HCT116 (cell line): ENCODE data around the gene CDC37L1. TPM values are rescaled to one million over a fixed set of nuclear protein-coding genes. Genes with fewer than 3 reads are reported as not detected.

Experiments used
- ATAC-seq: fragments of 200-7000 bp; cut with Tn5 transposase; 2 replicates; pipeline ENCODE4 v1.9.1; 2020; ENCODE audit warnings: mild to moderate bottlenecking, moderate library complexity
- BruUV-seq: library from RNA; stranded (reverse); fragments of 400-500 nt; replicated peaks from 2 replicates; lab custom pipeline; 2021; lab: Mats Ljungman, UMichigan
- CTCF ChIA-PET: fragments of 300-600 bp; sonication (Branson Sonifier 250); formaldehyde crosslinking; loops from one replicate; lab custom pipeline; 2021; ENCODE audit warnings: antibody characterized with exemption; lab: Charles Lee
- POLR2A ChIA-PET: fragments of 300-600, 350-600 bp; sonication (Branson Sonifier 250); formaldehyde crosslinking; loops from one replicate; lab custom pipeline; 2021; ENCODE audit warnings: antibody characterized with exemption; lab: Charles Lee
- RAD21 ChIA-PET, 2 experiments: fragments of 300-600 bp; sonication (Branson Sonifier 250); formaldehyde crosslinking; loops; one replicate each; lab custom pipeline; 2023; ENCODE audit warnings: low total read pairs in 2 of 2; ENCODE audit not compliant: uncharacterized antibody in 2 of 2, unreplicated experiment in 2 of 2, low non-redundant PET in 1 of 2; lab: Charles Lee
- DNase-seq: peaks from one replicate; pipeline ENCODE4 v3.0.0-alpha.2; 2010; ENCODE audit warnings: low read depth, low spot score
- H2AFZ ChIP-seq: fragments of 200-600 bp; shearing (Covaris generic), sonication (generic); 2 replicates; pipeline ENCODE4 v1.6.1; 2017; ENCODE audit warnings: low read depth, mixed run types, mixed read lengths, antibody characterized with exemption, low read length; ENCODE audit not compliant: poor library complexity, severe bottlenecking
- H3K27ac ChIP-seq: 2 replicates; pipeline ENCODE4 v1.5.1; 2012; ENCODE audit warnings: low read depth, low read length
- H3K27me3 ChIP-seq: fragments of 200-600 bp; sonication (generic); 2 replicates; pipeline ENCODE4 v1.6.1; 2016; ENCODE audit warnings: mixed run types, low read length, mixed read lengths; ENCODE audit not compliant: insufficient read depth
- H3K36me3 ChIP-seq, 2 experiments: fragments of 200-500 bp in 1 of 2; fragments of 200-600 bp in 1 of 2; sonication (Bioruptor generic) in 1 of 2; sonication (generic) in 1 of 2; 2 replicates each; pipeline versions ENCODE4 v1.5.1 to v1.6.1; 2014 to 2016; ENCODE audit warnings: low read length in 2 of 2, inconsistent platforms in 1 of 2, mixed read lengths in 1 of 2, mixed run types in 1 of 2; ENCODE audit not compliant: insufficient read depth in 2 of 2, control insufficient read depth in 1 of 2
- H3K4me1 ChIP-seq, 2 experiments: fragments of 200-600 bp in 1 of 2; sonication (generic) in 1 of 2; 2 replicates each; pipeline versions ENCODE4 v1.5.1 to v1.6.1; 2012 to 2017; ENCODE audit warnings: low read length in 2 of 2, inconsistent platforms in 1 of 2, mild to moderate bottlenecking in 1 of 2, mixed read lengths in 1 of 2, mixed run types in 1 of 2, moderate library complexity in 1 of 2; ENCODE audit not compliant: insufficient read depth in 2 of 2, control insufficient read depth in 1 of 2
- H3K4me2 ChIP-seq: fragments of 200-600 bp; sonication (generic); 2 replicates; pipeline ENCODE4 v1.6.1; 2017; ENCODE audit warnings: mixed run types, low read length, mixed read lengths
- H3K4me3 ChIP-seq, 2 experiments: fragments of 200-600 bp in 1 of 2; sonication (generic) in 1 of 2; replicated peaks in 1 of 2; 2 replicates each; pipeline ENCODE4 v1.5.1; 2011 to 2016; ENCODE audit warnings: low read length in 2 of 2, control low read depth in 1 of 2, low read depth in 1 of 2, mild to moderate bottlenecking in 1 of 2, mixed read lengths in 1 of 2, mixed run types in 1 of 2
- H3K79me2 ChIP-seq: fragments of 200-600 bp; sonication (generic); 2 replicates; pipeline ENCODE4 v1.6.1; 2017; ENCODE audit warnings: mild to moderate bottlenecking, mixed run types, low read length, moderate library complexity, mixed read lengths; ENCODE audit not compliant: insufficient read depth
- H3K9ac ChIP-seq: fragments of 200-600 bp; sonication (generic); 2 replicates; pipeline ENCODE4 v1.6.1; 2016; ENCODE audit warnings: low read length, mixed read lengths
- H3K9me2 ChIP-seq: fragments of 200-600 bp; sonication (generic), shearing (Covaris generic); 2 replicates; pipeline ENCODE4 v1.6.1; 2017; ENCODE audit warnings: mixed run types, mild to moderate bottlenecking, moderate library complexity; ENCODE audit not compliant: insufficient read depth
- H3K9me3 ChIP-seq, 2 experiments: fragments of 200-500 bp in 1 of 2; fragments of 200-600 bp in 1 of 2; sonication (Bioruptor generic) in 1 of 2; sonication (generic) in 1 of 2; 2 replicates each; pipeline ENCODE4 v1.6.1; 2014 to 2017; ENCODE audit warnings: low read length in 2 of 2, mixed read lengths in 2 of 2, inconsistent platforms in 1 of 2, low read depth in 1 of 2, mild to moderate bottlenecking in 1 of 2, mixed run types in 1 of 2, moderate library complexity in 1 of 2; ENCODE audit not compliant: control insufficient read depth in 1 of 2, insufficient read depth in 1 of 2
- H4K20me1 ChIP-seq: fragments of 200-600 bp; sonication (generic), shearing (Covaris generic); 2 replicates; pipeline ENCODE4 v1.6.1; 2017; ENCODE audit warnings: mixed run types, mild to moderate bottlenecking, moderate library complexity; ENCODE audit not compliant: insufficient read depth
- CBX3 ChIP-seq: IDR thresholded peaks from 2 replicates; pipeline ENCODE4 v1.6.1; 2012; ENCODE audit warnings: low read depth
- CEBPB ChIP-seq: IDR thresholded peaks from 2 replicates; pipeline ENCODE4 v1.6.1; 2012; ENCODE audit warnings: low read depth
- EZH2 ChIP-seq: fragments of 200-600 bp; sonication (generic); IDR thresholded peaks from 2 replicates; pipeline ENCODE4 v1.6.1; 2017; ENCODE audit warnings: antibody characterized with exemption, mixed run types
- EZH2phosphoT487 ChIP-seq: fragments of 200-600 bp; IDR thresholded peaks from 2 replicates; pipeline ENCODE4 v1.6.1; 2018; ENCODE audit warnings: antibody characterized with exemption, borderline replicate concordance
- FOSL1 ChIP-seq: IDR thresholded peaks from 2 replicates; pipeline ENCODE4 v1.6.1; 2012; ENCODE audit warnings: low read depth
- JUND ChIP-seq: IDR thresholded peaks from 2 replicates; pipeline ENCODE4 v1.6.1; 2012
- POLR2A ChIP-seq: IDR thresholded peaks from 2 replicates; pipeline ENCODE4 v1.7.0; 2011; ENCODE audit warnings: borderline replicate concordance; ENCODE audit not compliant: insufficient read depth, insufficient read length; ENCODE audit errors: extremely low read depth
- SP1 ChIP-seq: IDR thresholded peaks from 2 replicates; pipeline ENCODE4 v1.6.1; 2012; ENCODE audit warnings: low read depth
- TCF7L2 ChIP-seq: IDR thresholded peaks from 2 replicates; pipeline ENCODE4 v1.7.0; 2011; ENCODE audit warnings: borderline replicate concordance, inconsistent platforms; ENCODE audit not compliant: insufficient read depth, insufficient read length; ENCODE audit errors: extremely low read depth
- YY1 ChIP-seq: IDR thresholded peaks from 2 replicates; pipeline ENCODE4 v1.6.1; 2011; ENCODE audit warnings: low read length, low read depth, moderate library complexity, mild to moderate bottlenecking; ENCODE audit not compliant: insufficient replicate concordance; ENCODE audit errors: extremely low read depth
- intact Hi-C: fragments of 100-400 bp; cut with micrococcal nuclease; formaldehyde crosslinking; loops from 2 replicates; pipeline ENCODE4 v1.10.0; 2022
- total RNA-seq: library from RNA; stranded (reverse); gene quantifications from one replicate; pipeline ENCODE4 v1.2.1, GENCODE V29; 2021; ENCODE audit not compliant: unreplicated experiment
- TF ChIP-seq, protein P1 (sequence below): IDR thresholded peaks from 2 replicates; pipeline ENCODE4 v1.6.1; 2011; ENCODE audit warnings: mild to moderate bottlenecking, low read length, moderate library complexity; ENCODE audit not compliant: insufficient replicate concordance; ENCODE audit errors: extremely low read depth
- TF ChIP-seq, protein P2 (sequence below): IDR thresholded peaks from 2 replicates; pipeline ENCODE4 v1.6.1; 2012
- TF ChIP-seq, protein P3 (sequence below): IDR thresholded peaks from 2 replicates; pipeline ENCODE4 v1.6.1; 2012; ENCODE audit warnings: low read depth
- TF ChIP-seq, protein P4 (sequence below): IDR thresholded peaks from 2 replicates; pipeline ENCODE4 v1.6.1; 2012

Gene CDC37L1
- total RNA-seq, 1 experiment from 2014 or later, result 18.1 TPM

DNA sequence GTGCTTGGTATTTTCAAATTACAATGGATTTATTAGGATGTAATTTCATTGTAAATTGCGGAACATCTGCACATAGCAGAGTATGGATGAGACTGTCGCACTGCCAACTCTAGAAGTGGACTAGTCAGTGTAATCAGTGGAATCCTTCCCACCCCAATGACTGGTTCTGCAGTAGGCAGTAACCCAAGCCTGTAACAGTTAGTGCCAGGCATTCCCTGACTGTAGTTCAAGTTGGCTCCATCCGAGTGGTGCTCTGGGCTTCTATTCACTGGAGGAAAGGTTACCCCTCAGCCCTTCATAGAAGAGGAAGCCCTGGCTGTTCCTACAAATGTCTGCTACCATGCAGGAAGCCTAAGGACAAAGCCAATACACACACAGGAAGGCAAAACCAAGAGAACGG lies 38.4 kb downstream of the CDC37L1 start:
- Histone ChIP-seq H3K27me3 (no peaks in the 10 kb centered on the region), H3K9me2 (no peaks in the 10 kb centered on the region), H3K79me2 (peaks cover 3% of the 10 kb centered on the region; the same call in 1 of the 2 replicates), H3K9ac (no peak overlapping the region), H3K36me3 (peaks cover 21 to 28% of the 10 kb centered on the region in 2 experiments; a peak in 3 of 4 replicates), H3K4me3 (no peak overlapping the region), H3K4me2 (no peak overlapping the region), H3K4me1 (no peaks in the 10 kb centered on the region), H2AFZ (no peak overlapping the region), H3K27ac (no peak overlapping the region), H4K20me1 (no peaks in the 10 kb centered on the region), H3K9me3 (no peaks in the 10 kb centered on the region)
- POLR2A ChIA-PET, result no interaction called here
- CTCF ChIA-PET, result no interaction called here
- TF ChIP-seq SP1, result no peak
- TF ChIP-seq, protein P1, sequence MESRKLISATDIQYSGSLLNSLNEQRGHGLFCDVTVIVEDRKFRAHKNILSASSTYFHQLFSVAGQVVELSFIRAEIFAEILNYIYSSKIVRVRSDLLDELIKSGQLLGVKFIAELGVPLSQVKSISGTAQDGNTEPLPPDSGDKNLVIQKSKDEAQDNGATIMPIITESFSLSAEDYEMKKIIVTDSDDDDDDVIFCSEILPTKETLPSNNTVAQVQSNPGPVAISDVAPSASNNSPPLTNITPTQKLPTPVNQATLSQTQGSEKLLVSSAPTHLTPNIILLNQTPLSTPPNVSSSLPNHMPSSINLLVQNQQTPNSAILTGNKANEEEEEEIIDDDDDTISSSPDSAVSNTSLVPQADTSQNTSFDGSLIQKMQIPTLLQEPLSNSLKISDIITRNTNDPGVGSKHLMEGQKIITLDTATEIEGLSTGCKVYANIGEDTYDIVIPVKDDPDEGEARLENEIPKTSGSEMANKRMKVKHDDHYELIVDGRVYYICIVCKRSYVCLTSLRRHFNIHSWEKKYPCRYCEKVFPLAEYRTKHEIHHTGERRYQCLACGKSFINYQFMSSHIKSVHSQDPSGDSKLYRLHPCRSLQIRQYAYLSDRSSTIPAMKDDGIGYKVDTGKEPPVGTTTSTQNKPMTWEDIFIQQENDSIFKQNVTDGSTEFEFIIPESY, result no peak
- TF ChIP-seq FOSL1, result no peak
- TF ChIP-seq, protein P2, sequence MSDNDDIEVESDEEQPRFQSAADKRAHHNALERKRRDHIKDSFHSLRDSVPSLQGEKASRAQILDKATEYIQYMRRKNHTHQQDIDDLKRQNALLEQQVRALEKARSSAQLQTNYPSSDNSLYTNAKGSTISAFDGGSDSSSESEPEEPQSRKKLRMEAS, result no peak
- TF ChIP-seq TCF7L2, result no peak
- no peak for TF ChIP-seq YY1
- TF ChIP-seq, protein P3, sequence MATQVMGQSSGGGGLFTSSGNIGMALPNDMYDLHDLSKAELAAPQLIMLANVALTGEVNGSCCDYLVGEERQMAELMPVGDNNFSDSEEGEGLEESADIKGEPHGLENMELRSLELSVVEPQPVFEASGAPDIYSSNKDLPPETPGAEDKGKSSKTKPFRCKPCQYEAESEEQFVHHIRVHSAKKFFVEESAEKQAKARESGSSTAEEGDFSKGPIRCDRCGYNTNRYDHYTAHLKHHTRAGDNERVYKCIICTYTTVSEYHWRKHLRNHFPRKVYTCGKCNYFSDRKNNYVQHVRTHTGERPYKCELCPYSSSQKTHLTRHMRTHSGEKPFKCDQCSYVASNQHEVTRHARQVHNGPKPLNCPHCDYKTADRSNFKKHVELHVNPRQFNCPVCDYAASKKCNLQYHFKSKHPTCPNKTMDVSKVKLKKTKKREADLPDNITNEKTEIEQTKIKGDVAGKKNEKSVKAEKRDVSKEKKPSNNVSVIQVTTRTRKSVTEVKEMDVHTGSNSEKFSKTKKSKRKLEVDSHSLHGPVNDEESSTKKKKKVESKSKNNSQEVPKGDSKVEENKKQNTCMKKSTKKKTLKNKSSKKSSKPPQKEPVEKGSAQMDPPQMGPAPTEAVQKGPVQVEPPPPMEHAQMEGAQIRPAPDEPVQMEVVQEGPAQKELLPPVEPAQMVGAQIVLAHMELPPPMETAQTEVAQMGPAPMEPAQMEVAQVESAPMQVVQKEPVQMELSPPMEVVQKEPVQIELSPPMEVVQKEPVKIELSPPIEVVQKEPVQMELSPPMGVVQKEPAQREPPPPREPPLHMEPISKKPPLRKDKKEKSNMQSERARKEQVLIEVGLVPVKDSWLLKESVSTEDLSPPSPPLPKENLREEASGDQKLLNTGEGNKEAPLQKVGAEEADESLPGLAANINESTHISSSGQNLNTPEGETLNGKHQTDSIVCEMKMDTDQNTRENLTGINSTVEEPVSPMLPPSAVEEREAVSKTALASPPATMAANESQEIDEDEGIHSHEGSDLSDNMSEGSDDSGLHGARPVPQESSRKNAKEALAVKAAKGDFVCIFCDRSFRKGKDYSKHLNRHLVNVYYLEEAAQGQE, result no peak
- no peak for TF ChIP-seq CEBPB
- no peak for TF ChIP-seq POLR2A
- TF ChIP-seq, protein P4, sequence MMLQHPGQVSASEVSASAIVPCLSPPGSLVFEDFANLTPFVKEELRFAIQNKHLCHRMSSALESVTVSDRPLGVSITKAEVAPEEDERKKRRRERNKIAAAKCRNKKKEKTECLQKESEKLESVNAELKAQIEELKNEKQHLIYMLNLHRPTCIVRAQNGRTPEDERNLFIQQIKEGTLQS, result no peak
- TF ChIP-seq CBX3, result no peak
- TF ChIP-seq EZH2phosphoT487, result no peak
- no peak for TF ChIP-seq JUND
- no peak for TF ChIP-seq EZH2
- intact Hi-C loops, result no loop called here
- no TSS peak for BruUV-seq
- RAD21 ChIA-PET, result no interaction called here
- ATAC-seq, result no peak
- DNase-seq, result no peak
